ENCODE results near the gene SRSF11.

Gene SRSF11

DNA sequence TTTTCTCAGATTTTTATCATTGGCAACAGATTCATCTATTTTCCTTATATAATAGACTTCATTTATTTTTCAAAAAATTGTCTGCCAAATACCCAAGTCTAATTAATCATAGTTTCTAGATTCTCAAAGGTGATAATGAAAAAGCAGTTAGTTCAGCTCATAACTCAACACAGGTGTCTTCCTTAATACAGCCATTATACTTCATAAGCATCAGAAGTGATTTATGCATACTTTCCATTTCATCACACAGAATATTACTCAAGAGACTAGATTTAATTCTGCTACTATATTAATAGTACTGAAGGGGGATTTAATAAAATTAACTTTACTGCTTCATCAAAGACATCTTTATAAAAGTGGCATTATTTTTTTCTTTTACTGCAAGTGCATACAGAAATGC lies 18.8 kb downstream of the SRSF11 start:
- Histone ChIP-seq H3K9ac (ENCODE audit: insufficient read length, low read depth) (no peak overlapping the region), H3K27me3 (ENCODE audit: insufficient read depth, insufficient read length) (no peaks in the 10 kb centered on the region), H3K36me3 (ENCODE audit: insufficient read depth, insufficient read length, low read length) (peaks cover 100% of the 10 kb centered on the region), H3K4me1 (ENCODE audit: insufficient read depth, insufficient read length) (no peaks in the 10 kb centered on the region), H3K4me3 (ENCODE audit: insufficient read length, low read depth) (no peak overlapping the region), H3K9me3 (ENCODE audit: insufficient read depth, low read length) (no peaks in the 10 kb centered on the region)
- no peak for TF ChIP-seq SUZ12 (IDR thresholded peaks at IDR 0.05; ENCODE audit: extremely low read depth, insufficient read depth, insufficient read length)
- TF ChIP-seq YY1 (IDR thresholded peaks at IDR 0.05; ENCODE audit: insufficient read depth, insufficient read length) = no peak
- TF ChIP-seq ZNF274 (IDR thresholded peaks at IDR 0.05; ENCODE audit: low read depth, low read length) = no peak
- DNase-seq (ENCODE audit: low read depth, low spot score) = no peak

DNA sequence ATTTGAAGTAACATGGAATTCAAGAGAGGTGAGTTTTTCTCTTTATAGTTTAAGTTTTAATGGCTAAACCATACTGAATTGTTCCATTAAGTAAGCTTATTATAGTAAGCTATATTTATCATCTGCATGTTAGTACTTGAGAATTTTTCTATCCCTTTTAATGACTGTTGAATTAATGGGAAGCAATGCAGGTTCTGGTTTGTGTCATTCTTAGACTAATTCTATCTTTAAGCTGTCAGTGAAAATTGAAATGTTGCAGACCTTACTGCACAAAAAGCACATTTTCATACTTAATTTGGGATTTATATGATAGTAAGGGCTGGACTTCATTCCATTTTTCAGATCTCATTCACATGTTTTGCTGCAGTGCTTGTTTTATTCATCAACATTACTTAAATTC lies 25.9 kb downstream of the SRSF11 start:
- no peaks in the 10 kb centered on the region for H3K9me3 ChIP-seq (ENCODE audit: insufficient read depth, low read length)
- no peak for DNase-seq (ENCODE audit: low read depth, low spot score)
- H3K27me3 ChIP-seq (ENCODE audit: insufficient read depth, insufficient read length) = no peaks in the 10 kb centered on the region
- H3K4me3 ChIP-seq (ENCODE audit: insufficient read length, low read depth) = no peak overlapping the region
- no peak overlapping the region for H3K9ac ChIP-seq (ENCODE audit: insufficient read length, low read depth)
- TF ChIP-seq SUZ12 (IDR thresholded peaks at IDR 0.05; ENCODE audit: extremely low read depth, insufficient read depth, insufficient read length) (no peak), ZNF274 (IDR thresholded peaks at IDR 0.05; ENCODE audit: low read depth, low read length) (no peak), YY1 (IDR thresholded peaks at IDR 0.05; ENCODE audit: insufficient read depth, insufficient read length) (no peak)
- peaks cover 99% of the 10 kb centered on the region for H3K36me3 ChIP-seq (ENCODE audit: insufficient read depth, insufficient read length, low read length)
- no peaks in the 10 kb centered on the region for H3K4me1 ChIP-seq (ENCODE audit: insufficient read depth, insufficient read length)

DNA sequence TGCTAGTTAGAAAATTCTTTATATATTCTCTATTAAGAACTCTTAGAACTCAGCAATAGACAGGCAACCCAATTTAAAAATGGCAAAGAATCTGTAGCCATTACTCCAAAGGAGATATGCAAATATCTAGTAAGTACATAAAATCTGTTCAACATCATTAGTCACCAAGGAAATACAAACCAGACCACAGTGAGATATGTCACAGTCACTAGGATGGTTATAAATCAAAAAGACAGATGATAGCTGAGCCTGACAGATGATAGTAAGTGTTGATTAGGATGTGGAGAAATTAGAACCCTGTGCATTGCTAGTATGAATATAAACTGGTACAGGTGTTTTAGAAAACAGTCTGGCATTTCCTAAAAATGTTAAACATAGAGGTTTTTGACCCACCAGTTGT lies 26.6 kb downstream of the SRSF11 start:
- Histone ChIP-seq H3K36me3 (ENCODE audit: insufficient read depth, insufficient read length, low read length) (peaks cover 99% of the 10 kb centered on the region), H3K4me3 (ENCODE audit: insufficient read length, low read depth) (no peak overlapping the region), H3K9me3 (ENCODE audit: insufficient read depth, low read length) (no peaks in the 10 kb centered on the region), H3K9ac (ENCODE audit: insufficient read length, low read depth) (no peak overlapping the region), H3K27me3 (ENCODE audit: insufficient read depth, insufficient read length) (no peaks in the 10 kb centered on the region), H3K4me1 (ENCODE audit: insufficient read depth, insufficient read length) (no peaks in the 10 kb centered on the region)
- TF ChIP-seq YY1 (IDR thresholded peaks at IDR 0.05; ENCODE audit: insufficient read depth, insufficient read length) = no peak
- TF ChIP-seq SUZ12 (IDR thresholded peaks at IDR 0.05; ENCODE audit: extremely low read depth, insufficient read depth, insufficient read length) = no peak
- no peak for TF ChIP-seq ZNF274 (IDR thresholded peaks at IDR 0.05; ENCODE audit: low read depth, low read length)
- no peak for DNase-seq (ENCODE audit: low read depth, low spot score)

DNA sequence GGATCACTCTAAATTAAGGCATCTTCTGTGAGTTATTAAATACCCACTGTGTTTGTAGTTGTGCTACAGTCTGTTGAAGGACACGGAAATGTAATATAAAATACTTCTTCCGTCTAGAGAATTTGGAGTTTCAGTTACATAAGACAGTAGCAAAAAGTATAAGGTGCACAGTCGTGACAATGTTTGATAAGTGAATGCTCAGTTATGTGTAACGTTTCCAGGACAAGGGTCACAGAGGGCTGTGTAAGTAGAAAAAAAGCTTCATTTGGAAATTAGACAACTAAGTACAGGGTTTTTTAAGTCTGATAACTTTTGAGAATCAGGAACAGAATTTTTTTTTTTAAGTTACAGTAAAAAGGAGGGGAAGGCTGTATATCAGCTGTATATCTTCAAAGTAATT lies 27.5 kb downstream of the SRSF11 start:
- Histone ChIP-seq H3K4me1 (ENCODE audit: insufficient read depth, insufficient read length) (no peaks in the 10 kb centered on the region), H3K36me3 (ENCODE audit: insufficient read depth, insufficient read length, low read length) (peaks cover 97% of the 10 kb centered on the region), H3K4me3 (ENCODE audit: insufficient read length, low read depth) (no peak overlapping the region), H3K27me3 (ENCODE audit: insufficient read depth, insufficient read length) (no peaks in the 10 kb centered on the region), H3K9me3 (ENCODE audit: insufficient read depth, low read length) (no peaks in the 10 kb centered on the region), H3K9ac (ENCODE audit: insufficient read length, low read depth) (no peak overlapping the region)
- no peak for TF ChIP-seq SUZ12 (IDR thresholded peaks at IDR 0.05; ENCODE audit: extremely low read depth, insufficient read depth, insufficient read length)
- TF ChIP-seq YY1 (IDR thresholded peaks at IDR 0.05; ENCODE audit: insufficient read depth, insufficient read length) = no peak
- TF ChIP-seq ZNF274 (IDR thresholded peaks at IDR 0.05; ENCODE audit: low read depth, low read length) = no peak
- no peak for DNase-seq (ENCODE audit: low read depth, low spot score)

DNA sequence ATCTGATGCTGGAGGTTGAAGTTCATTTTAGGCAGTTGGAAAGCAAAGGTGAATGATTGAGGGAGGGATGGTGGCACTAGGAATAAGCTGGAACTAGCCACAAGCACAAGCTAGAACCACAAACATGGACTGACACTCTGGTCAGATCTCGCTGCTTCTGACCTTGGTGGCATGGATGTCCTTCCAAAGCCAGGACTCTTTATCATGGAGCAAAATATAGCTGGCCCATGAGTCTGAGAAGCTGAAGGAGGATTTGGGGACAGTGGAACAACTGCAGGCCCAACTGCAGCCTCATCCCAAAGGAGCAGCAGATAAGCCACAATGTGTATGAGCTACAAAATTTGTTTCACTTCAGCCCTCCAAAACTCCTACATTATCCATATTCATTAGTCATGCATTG lies 35.5 kb downstream of the SRSF11 start:
- TF ChIP-seq YY1 (IDR thresholded peaks at IDR 0.05; ENCODE audit: insufficient read depth, insufficient read length) = no peak
- TF ChIP-seq SUZ12 (IDR thresholded peaks at IDR 0.05; ENCODE audit: extremely low read depth, insufficient read depth, insufficient read length) = no peak
- no peak for TF ChIP-seq ZNF274 (IDR thresholded peaks at IDR 0.05; ENCODE audit: low read depth, low read length)
- H3K9ac ChIP-seq (ENCODE audit: insufficient read length, low read depth) = no peak overlapping the region
- no peak overlapping the region for H3K4me3 ChIP-seq (ENCODE audit: insufficient read length, low read depth)
- no peaks in the 10 kb centered on the region for H3K27me3 ChIP-seq (ENCODE audit: insufficient read depth, insufficient read length)
- no peaks in the 10 kb centered on the region for H3K9me3 ChIP-seq (ENCODE audit: insufficient read depth, low read length)
- H3K36me3 ChIP-seq (ENCODE audit: insufficient read depth, insufficient read length, low read length) = peaks cover 18% of the 10 kb centered on the region
- no peaks in the 10 kb centered on the region for H3K4me1 ChIP-seq (ENCODE audit: insufficient read depth, insufficient read length)
- DNase-seq (ENCODE audit: low read depth, low spot score) = no peak

DNA sequence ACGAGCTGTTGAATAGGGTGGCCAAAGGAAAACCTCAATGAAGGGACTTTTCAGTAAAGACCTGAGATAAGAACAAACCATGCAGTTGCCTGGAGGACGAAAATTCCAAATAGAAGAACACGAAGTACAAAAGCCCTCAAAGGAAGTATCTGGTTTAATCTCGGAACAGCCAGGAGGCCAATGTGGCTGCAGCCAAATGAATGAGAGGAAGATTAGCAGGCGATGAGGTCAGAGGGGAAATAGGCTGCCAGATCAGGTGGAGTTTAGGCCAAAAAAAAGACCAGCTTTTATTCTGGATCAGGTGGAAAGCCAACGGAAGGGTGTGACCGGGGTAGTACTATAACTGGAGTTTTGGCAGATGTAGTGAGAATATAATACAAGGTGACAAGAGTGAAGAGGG lies 43.7 kb downstream of the SRSF11 start:
- Histone ChIP-seq H3K4me1 (ENCODE audit: insufficient read depth, insufficient read length) (no peaks in the 10 kb centered on the region), H3K9ac (ENCODE audit: insufficient read length, low read depth) (no peak overlapping the region), H3K36me3 (ENCODE audit: insufficient read depth, insufficient read length, low read length) (peaks cover 23% of the 10 kb centered on the region), H3K9me3 (ENCODE audit: insufficient read depth, low read length) (no peaks in the 10 kb centered on the region), H3K27me3 (ENCODE audit: insufficient read depth, insufficient read length) (no peaks in the 10 kb centered on the region), H3K4me3 (ENCODE audit: insufficient read length, low read depth) (no peak overlapping the region)
- TF ChIP-seq ZNF274 (IDR thresholded peaks at IDR 0.05; ENCODE audit: low read depth, low read length) (no peak), YY1 (IDR thresholded peaks at IDR 0.05; ENCODE audit: insufficient read depth, insufficient read length) (no peak)
- DNase-seq (ENCODE audit: low read depth, low spot score) = no peak

DNA sequence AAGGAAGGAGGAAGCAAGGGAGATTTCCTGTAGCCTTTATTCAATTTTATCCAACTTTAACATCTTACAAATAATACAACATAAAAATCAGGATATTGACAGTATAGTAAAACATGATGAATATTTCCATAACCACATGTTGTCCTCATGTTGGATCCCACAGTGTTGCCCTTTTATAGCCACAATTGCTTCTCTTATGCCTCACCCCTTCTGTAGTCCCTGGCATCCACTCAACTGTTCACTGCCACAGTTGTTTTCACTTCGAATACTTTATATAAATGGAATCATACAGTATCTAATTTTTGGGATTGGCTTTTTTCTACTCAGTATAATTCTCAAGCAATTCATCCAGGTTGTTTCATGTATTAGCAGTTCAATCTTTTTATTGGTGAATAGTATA lies 44.8 kb downstream of the SRSF11 start:
- no peaks in the 10 kb centered on the region for H3K27me3 ChIP-seq (ENCODE audit: insufficient read depth, insufficient read length)
- no peak for DNase-seq (ENCODE audit: low read depth, low spot score)
- H3K9me3 ChIP-seq (ENCODE audit: insufficient read depth, low read length) = no peaks in the 10 kb centered on the region
- peaks cover 29% of the 10 kb centered on the region for H3K36me3 ChIP-seq (ENCODE audit: insufficient read depth, insufficient read length, low read length)
- no peak overlapping the region for H3K9ac ChIP-seq (ENCODE audit: insufficient read length, low read depth)
- TF ChIP-seq SUZ12 (IDR thresholded peaks at IDR 0.05; ENCODE audit: extremely low read depth, insufficient read depth, insufficient read length) (no peak), YY1 (IDR thresholded peaks at IDR 0.05; ENCODE audit: insufficient read depth, insufficient read length) (no peak), ZNF274 (IDR thresholded peaks at IDR 0.05; ENCODE audit: low read depth, low read length) (no peak)
- no peaks in the 10 kb centered on the region for H3K4me1 ChIP-seq (ENCODE audit: insufficient read depth, insufficient read length)
- no peak overlapping the region for H3K4me3 ChIP-seq (ENCODE audit: insufficient read length, low read depth)

DNA sequence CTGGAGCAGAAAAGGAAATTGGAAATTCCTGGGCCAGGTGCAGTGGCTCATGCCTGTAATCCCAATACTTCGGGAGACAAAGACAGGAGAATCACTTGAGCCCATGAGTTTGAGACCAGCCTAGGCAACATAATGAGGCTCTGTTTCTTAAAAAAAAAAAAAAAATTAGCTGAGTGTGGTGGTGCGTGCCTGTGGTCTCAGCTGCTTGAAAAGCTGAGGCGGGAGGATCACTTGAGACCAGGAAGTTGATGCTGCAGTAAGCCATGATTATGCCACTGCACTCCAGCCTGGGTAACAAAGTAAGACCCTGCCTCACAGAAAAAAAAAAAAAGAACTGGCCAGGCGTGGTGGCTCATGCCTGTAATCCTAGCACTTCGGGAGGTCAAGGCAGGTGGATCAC lies 56.7 kb downstream of the SRSF11 start:
- Histone ChIP-seq H3K36me3 (ENCODE audit: insufficient read depth, insufficient read length, low read length) (peaks cover 65% of the 10 kb centered on the region), H3K4me3 (ENCODE audit: insufficient read length, low read depth) (no peak overlapping the region), H3K9ac (ENCODE audit: insufficient read length, low read depth) (no peak overlapping the region), H3K9me3 (ENCODE audit: insufficient read depth, low read length) (no peaks in the 10 kb centered on the region), H3K4me1 (ENCODE audit: insufficient read depth, insufficient read length) (no peaks in the 10 kb centered on the region), H3K27me3 (ENCODE audit: insufficient read depth, insufficient read length) (no peaks in the 10 kb centered on the region)
- DNase-seq (ENCODE audit: low read depth, low spot score) = no peak
- no peak for TF ChIP-seq SUZ12 (IDR thresholded peaks at IDR 0.05; ENCODE audit: extremely low read depth, insufficient read depth, insufficient read length)
- no peak for TF ChIP-seq YY1 (IDR thresholded peaks at IDR 0.05; ENCODE audit: insufficient read depth, insufficient read length)
- TF ChIP-seq ZNF274 (IDR thresholded peaks at IDR 0.05; ENCODE audit: low read depth, low read length) = no peak

Data from NT2/D1 (cell line).